K562 (cell line): ENCODE data around the gene TEPSIN. TPM values are rescaled to one million over a fixed set of nuclear protein-coding genes. Genes with fewer than 3 reads are reported as not detected.

Experiments
- RAD21 ChIP-seq, 2 experiments: fragments of 250-450 bp in 1 of 2; fragments of 450-650 bp in 1 of 2; sonication (Bioruptor Pico) in 1 of 2; formaldehyde crosslinking in 1 of 2; IDR thresholded peaks in 1 of 2; conservative IDR thresholded peaks in 1 of 2; 2 replicates each; pipeline versions ENCODE4 v1.4.0 to v1.8.0; 2020 to 2022; ENCODE audit warnings: mild to moderate bottlenecking in 2 of 2, moderate library complexity in 1 of 2
- polyA plus RNA-seq, 8 experiments: library from polyadenylated mRNA; depleted of rRNA in 4 of 8; stranded (reverse) in 5 of 8; unstranded in 3 of 8; fragments of >200 nt; fragmentation: Nextera tagmentation in 2 of 8; fragmentation: Illumina TruSeq in 1 of 8; extraction: Ambion mirVana in 2 of 8; extraction: Trizol in 1 of 8; gene quantifications; 2 replicates each; pipeline versions ENCODE4 v1.2.1 to v1.2.3, GENCODE V29; 2011 to 2014; ENCODE audit warnings: inconsistent platforms in 1 of 8, missing spikeins in 1 of 8
- total RNA-seq, 7 experiments: library from RNA; depleted of rRNA in 6 of 7; stranded (reverse); fragments of >200 nt in 6 of 7; fragmentation: Illumina TruSeq in 2 of 7; extraction: Trizol in 2 of 7; gene quantifications; 2 replicates each; pipeline versions ENCODE4 v1.2.1 to v1.2.3, GENCODE V29; 2011 to 2021; ENCODE audit warnings: low replicate concordance in 1 of 7
- TF ChIP-seq, protein P1 (sequence below): fragments of 450-650 bp; IDR thresholded peaks from 2 replicates; pipeline ENCODE4 v1.6.1; 2016; ENCODE audit warnings: antibody characterized with exemption
- TF ChIP-seq, protein P2 (sequence below), 3 experiments: IDR thresholded peaks in 2 of 3; conservative IDR thresholded peaks in 1 of 3; 2 replicates each; pipeline ENCODE4 v1.5.1; 2011 to 2012; ENCODE audit warnings: low read length in 3 of 3, mild to moderate bottlenecking in 3 of 3, control low read depth in 2 of 3, improper control_type of control experiment in 1 of 3, inconsistent platforms in 1 of 3, low read depth in 1 of 3, mixed read lengths in 1 of 3, moderate library complexity in 1 of 3; ENCODE audit not compliant: insufficient read depth in 2 of 3
- TF ChIP-seq, protein P3 (sequence below), 2 experiments: fragments of 450-650 bp; formaldehyde crosslinking in 1 of 2; IDR thresholded peaks; 2 replicates each; pipeline versions ENCODE4 v1.4.0 to v1.6.1; 2014 to 2020; ENCODE audit warnings: mild to moderate bottlenecking in 2 of 2, borderline replicate concordance in 1 of 2, low read depth in 1 of 2

Gene TEPSIN
- total and polyA plus RNA-seq, 9 of the 15 experiments (the other 6 are each of a cell fraction or from before 2014, with no cell fraction given), result 0.80 to 29.8 (median 5.3) TPM

DNA sequence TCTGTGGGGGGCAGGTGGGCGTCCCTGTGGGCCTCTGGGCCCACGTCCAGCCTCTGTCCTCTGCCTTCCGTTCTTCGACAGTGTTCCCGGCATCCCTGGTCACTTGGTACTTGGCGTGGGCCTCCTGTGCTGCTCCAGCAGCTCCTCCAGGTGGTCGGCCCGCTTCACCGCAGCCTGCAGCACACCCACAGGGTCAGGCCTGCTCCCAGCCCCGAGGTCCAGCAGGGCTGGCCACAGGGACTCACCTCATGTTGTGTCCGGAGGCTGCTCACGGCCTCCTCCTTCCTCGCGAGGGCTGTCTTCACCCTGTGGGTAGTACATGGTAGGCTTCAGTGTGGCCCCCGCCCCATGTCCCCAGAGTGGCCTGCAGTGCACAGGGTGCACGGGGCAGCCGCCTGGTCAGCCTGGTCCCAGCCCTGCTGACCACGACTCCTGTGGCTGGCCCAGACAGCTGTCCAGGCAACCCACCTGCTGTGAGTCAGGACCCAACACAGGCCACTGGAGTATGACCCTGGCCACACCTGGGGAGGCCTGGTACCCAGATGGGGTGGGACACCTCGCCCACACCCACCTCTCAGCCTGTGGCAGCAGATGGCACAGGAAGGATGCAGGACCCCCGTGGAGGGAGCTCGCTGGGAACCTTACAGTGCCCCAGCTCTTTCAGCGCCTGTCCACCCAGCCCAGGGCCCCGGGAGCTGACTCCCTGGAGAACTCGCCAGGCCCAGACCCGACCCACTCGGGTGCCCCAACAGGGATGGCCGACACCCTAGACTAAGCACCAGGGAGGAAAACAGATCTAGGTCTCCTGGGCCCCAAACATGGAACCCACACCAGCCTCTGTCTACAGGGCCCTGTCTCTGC is 49.0 kb downstream of the TEPSIN start (continued):
- TF ChIP-seq, protein P1, sequence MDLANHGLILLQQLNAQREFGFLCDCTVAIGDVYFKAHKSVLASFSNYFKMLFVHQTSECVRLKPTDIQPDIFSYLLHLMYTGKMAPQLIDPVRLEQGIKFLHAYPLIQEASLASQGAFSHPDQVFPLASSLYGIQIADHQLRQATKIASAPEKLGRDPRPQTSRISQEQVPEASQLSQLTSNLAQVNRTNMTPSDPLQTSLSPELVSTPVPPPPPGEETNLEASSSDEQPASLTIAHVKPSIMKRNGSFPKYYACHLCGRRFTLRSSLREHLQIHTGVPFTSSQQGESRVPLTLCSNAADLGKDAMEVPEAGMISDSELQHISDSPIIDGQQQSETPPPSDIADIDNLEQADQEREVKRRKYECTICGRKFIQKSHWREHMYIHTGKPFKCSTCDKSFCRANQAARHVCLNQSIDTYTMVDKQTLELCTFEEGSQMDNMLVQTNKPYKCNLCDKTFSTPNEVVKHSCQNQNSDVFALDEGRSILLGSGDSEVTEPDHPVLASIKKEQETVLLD, result no peak
- peak in 1 of 2 experiments; percentile 60; a peak in 2 of 4 replicates for TF ChIP-seq RAD21 (CRISPR knock-in tag; conservative IDR thresholded peaks at IDR 0.05 in 1 of 2, IDR thresholded peaks at IDR 0.05 in 1 of 2)
- TF ChIP-seq, protein P2, sequence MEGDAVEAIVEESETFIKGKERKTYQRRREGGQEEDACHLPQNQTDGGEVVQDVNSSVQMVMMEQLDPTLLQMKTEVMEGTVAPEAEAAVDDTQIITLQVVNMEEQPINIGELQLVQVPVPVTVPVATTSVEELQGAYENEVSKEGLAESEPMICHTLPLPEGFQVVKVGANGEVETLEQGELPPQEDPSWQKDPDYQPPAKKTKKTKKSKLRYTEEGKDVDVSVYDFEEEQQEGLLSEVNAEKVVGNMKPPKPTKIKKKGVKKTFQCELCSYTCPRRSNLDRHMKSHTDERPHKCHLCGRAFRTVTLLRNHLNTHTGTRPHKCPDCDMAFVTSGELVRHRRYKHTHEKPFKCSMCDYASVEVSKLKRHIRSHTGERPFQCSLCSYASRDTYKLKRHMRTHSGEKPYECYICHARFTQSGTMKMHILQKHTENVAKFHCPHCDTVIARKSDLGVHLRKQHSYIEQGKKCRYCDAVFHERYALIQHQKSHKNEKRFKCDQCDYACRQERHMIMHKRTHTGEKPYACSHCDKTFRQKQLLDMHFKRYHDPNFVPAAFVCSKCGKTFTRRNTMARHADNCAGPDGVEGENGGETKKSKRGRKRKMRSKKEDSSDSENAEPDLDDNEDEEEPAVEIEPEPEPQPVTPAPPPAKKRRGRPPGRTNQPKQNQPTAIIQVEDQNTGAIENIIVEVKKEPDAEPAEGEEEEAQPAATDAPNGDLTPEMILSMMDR (IDR thresholded peaks at IDR 0.05 in 2 of 3, conservative IDR thresholded peaks at IDR 0.05 in 1 of 3; ENCODE audit: insufficient read depth in 2 of 3, low read depth in 1 of 3, low read length in 3 of 3), result peak; percentile 33 to 57 (median 43); a peak in 4 of 6 replicates
- TF ChIP-seq, protein P3, sequence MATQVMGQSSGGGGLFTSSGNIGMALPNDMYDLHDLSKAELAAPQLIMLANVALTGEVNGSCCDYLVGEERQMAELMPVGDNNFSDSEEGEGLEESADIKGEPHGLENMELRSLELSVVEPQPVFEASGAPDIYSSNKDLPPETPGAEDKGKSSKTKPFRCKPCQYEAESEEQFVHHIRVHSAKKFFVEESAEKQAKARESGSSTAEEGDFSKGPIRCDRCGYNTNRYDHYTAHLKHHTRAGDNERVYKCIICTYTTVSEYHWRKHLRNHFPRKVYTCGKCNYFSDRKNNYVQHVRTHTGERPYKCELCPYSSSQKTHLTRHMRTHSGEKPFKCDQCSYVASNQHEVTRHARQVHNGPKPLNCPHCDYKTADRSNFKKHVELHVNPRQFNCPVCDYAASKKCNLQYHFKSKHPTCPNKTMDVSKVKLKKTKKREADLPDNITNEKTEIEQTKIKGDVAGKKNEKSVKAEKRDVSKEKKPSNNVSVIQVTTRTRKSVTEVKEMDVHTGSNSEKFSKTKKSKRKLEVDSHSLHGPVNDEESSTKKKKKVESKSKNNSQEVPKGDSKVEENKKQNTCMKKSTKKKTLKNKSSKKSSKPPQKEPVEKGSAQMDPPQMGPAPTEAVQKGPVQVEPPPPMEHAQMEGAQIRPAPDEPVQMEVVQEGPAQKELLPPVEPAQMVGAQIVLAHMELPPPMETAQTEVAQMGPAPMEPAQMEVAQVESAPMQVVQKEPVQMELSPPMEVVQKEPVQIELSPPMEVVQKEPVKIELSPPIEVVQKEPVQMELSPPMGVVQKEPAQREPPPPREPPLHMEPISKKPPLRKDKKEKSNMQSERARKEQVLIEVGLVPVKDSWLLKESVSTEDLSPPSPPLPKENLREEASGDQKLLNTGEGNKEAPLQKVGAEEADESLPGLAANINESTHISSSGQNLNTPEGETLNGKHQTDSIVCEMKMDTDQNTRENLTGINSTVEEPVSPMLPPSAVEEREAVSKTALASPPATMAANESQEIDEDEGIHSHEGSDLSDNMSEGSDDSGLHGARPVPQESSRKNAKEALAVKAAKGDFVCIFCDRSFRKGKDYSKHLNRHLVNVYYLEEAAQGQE (IDR thresholded peaks at IDR 0.05; ENCODE audit: borderline replicate concordance), result peak; percentile 39; the same call in 1 of the 2 replicates
- TF ChIP-seq, protein P3 (CRISPR knock-in tag; IDR thresholded peaks at IDR 0.05; ENCODE audit: low read depth), result no peak
